PFSK-1 (cell line): ENCODE results near the gene CAMTA1.

Experiments used
- POLR2AphosphoS5 ChIP-seq: IDR thresholded peaks from 2 replicates; pipeline ENCODE4 v1.6.1; 2012; ENCODE audit warnings: low read depth, mild to moderate bottlenecking, control low read depth, low read length, moderate library complexity
- TAF1 ChIP-seq: IDR thresholded peaks from 2 replicates; pipeline ENCODE4 v1.6.1; 2012; ENCODE audit warnings: low read length, control low read depth, borderline replicate concordance; ENCODE audit not compliant: insufficient read depth
- TF ChIP-seq, protein P1 (sequence below), 2 experiments: IDR thresholded peaks; 2 replicates each; pipeline versions ENCODE4 v1.6.1 to v1.8.0; 2011 to 2012; ENCODE audit warnings: low read depth in 2 of 2, low read length in 2 of 2, control low read depth in 1 of 2, inconsistent platforms in 1 of 2, mild to moderate bottlenecking in 1 of 2, moderate library complexity in 1 of 2; ENCODE audit not compliant: insufficient read depth in 1 of 2

GRCh38 chr1:7302873-7303272, 517.6 kb downstream of the CAMTA1 start:
- TF ChIP-seq POLR2AphosphoS5 (no peak), TAF1 (no peak)
- TF ChIP-seq, protein P1, sequence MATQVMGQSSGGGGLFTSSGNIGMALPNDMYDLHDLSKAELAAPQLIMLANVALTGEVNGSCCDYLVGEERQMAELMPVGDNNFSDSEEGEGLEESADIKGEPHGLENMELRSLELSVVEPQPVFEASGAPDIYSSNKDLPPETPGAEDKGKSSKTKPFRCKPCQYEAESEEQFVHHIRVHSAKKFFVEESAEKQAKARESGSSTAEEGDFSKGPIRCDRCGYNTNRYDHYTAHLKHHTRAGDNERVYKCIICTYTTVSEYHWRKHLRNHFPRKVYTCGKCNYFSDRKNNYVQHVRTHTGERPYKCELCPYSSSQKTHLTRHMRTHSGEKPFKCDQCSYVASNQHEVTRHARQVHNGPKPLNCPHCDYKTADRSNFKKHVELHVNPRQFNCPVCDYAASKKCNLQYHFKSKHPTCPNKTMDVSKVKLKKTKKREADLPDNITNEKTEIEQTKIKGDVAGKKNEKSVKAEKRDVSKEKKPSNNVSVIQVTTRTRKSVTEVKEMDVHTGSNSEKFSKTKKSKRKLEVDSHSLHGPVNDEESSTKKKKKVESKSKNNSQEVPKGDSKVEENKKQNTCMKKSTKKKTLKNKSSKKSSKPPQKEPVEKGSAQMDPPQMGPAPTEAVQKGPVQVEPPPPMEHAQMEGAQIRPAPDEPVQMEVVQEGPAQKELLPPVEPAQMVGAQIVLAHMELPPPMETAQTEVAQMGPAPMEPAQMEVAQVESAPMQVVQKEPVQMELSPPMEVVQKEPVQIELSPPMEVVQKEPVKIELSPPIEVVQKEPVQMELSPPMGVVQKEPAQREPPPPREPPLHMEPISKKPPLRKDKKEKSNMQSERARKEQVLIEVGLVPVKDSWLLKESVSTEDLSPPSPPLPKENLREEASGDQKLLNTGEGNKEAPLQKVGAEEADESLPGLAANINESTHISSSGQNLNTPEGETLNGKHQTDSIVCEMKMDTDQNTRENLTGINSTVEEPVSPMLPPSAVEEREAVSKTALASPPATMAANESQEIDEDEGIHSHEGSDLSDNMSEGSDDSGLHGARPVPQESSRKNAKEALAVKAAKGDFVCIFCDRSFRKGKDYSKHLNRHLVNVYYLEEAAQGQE (IDR thresholded peaks at IDR 0.05; ENCODE audit: insufficient read depth in 1 of 2, low read depth in 2 of 2, low read length in 2 of 2): no peak
